NCI-H1930 (cell line): ENCODE data around the gene CBX1.
"Not testable (repeated sequence)": the region's sequence is repeated elsewhere in the genome, so short reads cannot be mapped to it uniquely, and the experiment has no call there.

Experiments used
- DNase-seq, 2 experiments: peaks; one replicate each; lab custom pipeline; 2025; lab: John Stamatoyannopoulos, UW

CBX1 gene

GRCh38 chr17:48123111-48123510, 21.8 kb upstream of the CBX1 start:
- DNase-seq, result no peak

GRCh38 chr17:48122665-48123045, 21.4 kb upstream of the CBX1 start:
- no peak for DNase-seq

GRCh38 chr17:48121923-48122664, 20.8 kb upstream of the CBX1 start:
- DNase-seq, result no peak

- no peak for DNase-seq
Observed at GRCh38 chr17:48113201-48113676, 12.0 kb upstream of the CBX1 start.

GRCh38 chr17:48111937-48112241, 10.6 kb upstream of the CBX1 start:
- DNase-seq, result no peak

GRCh38 chr17:48110761-48111160, 9.5 kb upstream of the CBX1 start:
- no peak for DNase-seq

- peak; percentile 94 to 96 for DNase-seq
Observed at GRCh38 chr17:48107137-48108055, 6.1 kb upstream of the CBX1 start, which contains the start of gene SNX11. Gene SNX11, plus strand, starts transcription at chr17:48107766. Its CDS starts 4,278 bp downstream, at chr17:48112044.

- no peak for DNase-seq
Observed at GRCh38 chr17:48106802-48107136, 5.5 kb upstream of the CBX1 start.

GRCh38 chr17:48104440-48104839, 3.2 kb upstream of the CBX1 start:
- DNase-seq, result no peak

- no peak for DNase-seq
Observed at GRCh38 chr17:48102798-48103715, 1.8 kb upstream of the CBX1 start.

GRCh38 chr17:48102043-48102750, 919 bp upstream of the CBX1 start:
- no peak for DNase-seq

GRCh38 chr17:48100591-48101011, 677 bp downstream of the CBX1 start:
- DNase-seq, result peak in 1 of 2 experiments; percentile 49

GRCh38 chr17:48100160-48100559, 1.1 kb downstream of the CBX1 start:
- DNase-seq, result no peak

GRCh38 chr17:48095611-48096010, 5.7 kb downstream of the CBX1 start:
- DNase-seq, result no peak

- DNase-seq, result no peak
Observed at GRCh38 chr17:48093341-48094045, 7.8 kb downstream of the CBX1 start.

GRCh38 chr17:48084932-48085331, 16.3 kb downstream of the CBX1 start:
- no peak for DNase-seq

- no peak for DNase-seq
Observed at GRCh38 chr17:48081858-48082257, 19.4 kb downstream of the CBX1 start.

GRCh38 chr17:48077152-48077551, 24.1 kb downstream of the CBX1 start:
- DNase-seq, result not testable (repeated sequence)

- DNase-seq, result peak; percentile 10 to 52
Observed at GRCh38 chr17:48074322-48075081, 26.8 kb downstream of the CBX1 start.

- not testable (repeated sequence) for DNase-seq
Observed at GRCh38 chr17:48073566-48074094, 27.6 kb downstream of the CBX1 start.
